ENCODE results near the gene SWI5. TPM values are rescaled to one million over a fixed set of nuclear protein-coding genes. Genes with fewer than 3 reads are reported as not detected.

SWI5 gene
- total RNA-seq, 1 experiment from 2014 or later, result 22.4 TPM

DNA sequence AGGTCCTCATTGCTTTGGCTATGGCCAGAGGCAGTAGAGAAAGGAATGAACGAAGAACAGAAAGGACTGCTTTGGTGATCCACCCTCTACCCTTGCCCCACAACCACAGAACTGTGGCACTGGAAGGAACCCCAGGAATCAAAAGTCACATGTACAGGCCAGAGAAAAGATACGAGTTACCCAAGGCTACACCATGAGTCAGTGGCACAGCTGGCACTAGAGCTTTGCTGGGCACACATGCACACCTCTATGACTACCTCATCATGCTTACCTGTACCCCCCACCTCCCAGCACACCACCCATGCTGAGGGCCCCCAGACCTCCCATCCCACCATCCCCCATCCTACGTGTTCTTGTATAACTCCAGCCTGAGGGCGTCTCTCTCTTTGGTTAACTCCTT lies 13.4 kb upstream of the SWI5 start:
- ChIA-PET POLR2A (no interaction called here), CTCF (no interaction called here), RAD21 (ENCODE audit: low non-redundant PET in 1 of 2, low total read pairs in 2 of 2, uncharacterized antibody in 2 of 2, unreplicated experiment in 2 of 2) (no interaction called here)
- no peaks in the 10 kb centered on the region for H4K20me1 ChIP-seq (ENCODE audit: insufficient read depth)
- no peak overlapping the region for H3K9ac ChIP-seq (ENCODE audit: low read length)
- H3K79me2 ChIP-seq (ENCODE audit: insufficient read depth, low read length), result no peaks in the 10 kb centered on the region
- no peak overlapping the region for H3K4me3 ChIP-seq (replicated peaks in 1 of 2; ENCODE audit: low read depth in 1 of 2, low read length in 2 of 2)
- H3K4me1 ChIP-seq (ENCODE audit: control insufficient read depth in 1 of 2, insufficient read depth in 2 of 2, low read length in 2 of 2), result no peaks in the 10 kb centered on the region
- no TSS peak for BruUV-seq (replicated peaks)
- TF ChIP-seq, protein P1, sequence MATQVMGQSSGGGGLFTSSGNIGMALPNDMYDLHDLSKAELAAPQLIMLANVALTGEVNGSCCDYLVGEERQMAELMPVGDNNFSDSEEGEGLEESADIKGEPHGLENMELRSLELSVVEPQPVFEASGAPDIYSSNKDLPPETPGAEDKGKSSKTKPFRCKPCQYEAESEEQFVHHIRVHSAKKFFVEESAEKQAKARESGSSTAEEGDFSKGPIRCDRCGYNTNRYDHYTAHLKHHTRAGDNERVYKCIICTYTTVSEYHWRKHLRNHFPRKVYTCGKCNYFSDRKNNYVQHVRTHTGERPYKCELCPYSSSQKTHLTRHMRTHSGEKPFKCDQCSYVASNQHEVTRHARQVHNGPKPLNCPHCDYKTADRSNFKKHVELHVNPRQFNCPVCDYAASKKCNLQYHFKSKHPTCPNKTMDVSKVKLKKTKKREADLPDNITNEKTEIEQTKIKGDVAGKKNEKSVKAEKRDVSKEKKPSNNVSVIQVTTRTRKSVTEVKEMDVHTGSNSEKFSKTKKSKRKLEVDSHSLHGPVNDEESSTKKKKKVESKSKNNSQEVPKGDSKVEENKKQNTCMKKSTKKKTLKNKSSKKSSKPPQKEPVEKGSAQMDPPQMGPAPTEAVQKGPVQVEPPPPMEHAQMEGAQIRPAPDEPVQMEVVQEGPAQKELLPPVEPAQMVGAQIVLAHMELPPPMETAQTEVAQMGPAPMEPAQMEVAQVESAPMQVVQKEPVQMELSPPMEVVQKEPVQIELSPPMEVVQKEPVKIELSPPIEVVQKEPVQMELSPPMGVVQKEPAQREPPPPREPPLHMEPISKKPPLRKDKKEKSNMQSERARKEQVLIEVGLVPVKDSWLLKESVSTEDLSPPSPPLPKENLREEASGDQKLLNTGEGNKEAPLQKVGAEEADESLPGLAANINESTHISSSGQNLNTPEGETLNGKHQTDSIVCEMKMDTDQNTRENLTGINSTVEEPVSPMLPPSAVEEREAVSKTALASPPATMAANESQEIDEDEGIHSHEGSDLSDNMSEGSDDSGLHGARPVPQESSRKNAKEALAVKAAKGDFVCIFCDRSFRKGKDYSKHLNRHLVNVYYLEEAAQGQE (IDR thresholded peaks at IDR 0.05; ENCODE audit: low read depth), result no peak
- TF ChIP-seq CBX3 (IDR thresholded peaks at IDR 0.05; ENCODE audit: low read depth) (no peak), POLR2AphosphoS5 (IDR thresholded peaks at IDR 0.05; ENCODE audit: low read depth, low read length) (no peak), CEBPB (IDR thresholded peaks at IDR 0.05; ENCODE audit: low read depth) (no peak), SIN3A (IDR thresholded peaks at IDR 0.05; ENCODE audit: low read depth) (no peak), EGR1 (IDR thresholded peaks at IDR 0.05; ENCODE audit: low read depth) (no peak), ZFX (IDR thresholded peaks at IDR 0.05) (no peak), RAD21 (IDR thresholded peaks at IDR 0.05; ENCODE audit: low read depth) (no peak), YY1 (IDR thresholded peaks at IDR 0.05; ENCODE audit: extremely low read depth, insufficient replicate concordance, low read depth, low read length) (no peak), ELF1 (IDR thresholded peaks at IDR 0.05; ENCODE audit: borderline replicate concordance, low read depth) (no peak), EZH2phosphoT487 (IDR thresholded peaks at IDR 0.05; ENCODE audit: borderline replicate concordance) (no peak), POLR2A (IDR thresholded peaks at IDR 0.05; ENCODE audit: borderline replicate concordance, extremely low read depth, insufficient read depth, insufficient read length) (no peak)
- TF ChIP-seq, protein P2, sequence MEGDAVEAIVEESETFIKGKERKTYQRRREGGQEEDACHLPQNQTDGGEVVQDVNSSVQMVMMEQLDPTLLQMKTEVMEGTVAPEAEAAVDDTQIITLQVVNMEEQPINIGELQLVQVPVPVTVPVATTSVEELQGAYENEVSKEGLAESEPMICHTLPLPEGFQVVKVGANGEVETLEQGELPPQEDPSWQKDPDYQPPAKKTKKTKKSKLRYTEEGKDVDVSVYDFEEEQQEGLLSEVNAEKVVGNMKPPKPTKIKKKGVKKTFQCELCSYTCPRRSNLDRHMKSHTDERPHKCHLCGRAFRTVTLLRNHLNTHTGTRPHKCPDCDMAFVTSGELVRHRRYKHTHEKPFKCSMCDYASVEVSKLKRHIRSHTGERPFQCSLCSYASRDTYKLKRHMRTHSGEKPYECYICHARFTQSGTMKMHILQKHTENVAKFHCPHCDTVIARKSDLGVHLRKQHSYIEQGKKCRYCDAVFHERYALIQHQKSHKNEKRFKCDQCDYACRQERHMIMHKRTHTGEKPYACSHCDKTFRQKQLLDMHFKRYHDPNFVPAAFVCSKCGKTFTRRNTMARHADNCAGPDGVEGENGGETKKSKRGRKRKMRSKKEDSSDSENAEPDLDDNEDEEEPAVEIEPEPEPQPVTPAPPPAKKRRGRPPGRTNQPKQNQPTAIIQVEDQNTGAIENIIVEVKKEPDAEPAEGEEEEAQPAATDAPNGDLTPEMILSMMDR (IDR thresholded peaks at IDR 0.05 in 2 of 3, conservative IDR thresholded peaks at IDR 0.05 in 1 of 3; ENCODE audit: borderline replicate concordance in 1 of 3, insufficient read depth in 1 of 3, low read depth in 2 of 3, low read length in 2 of 3), result no peak
- TF ChIP-seq, protein P3, sequence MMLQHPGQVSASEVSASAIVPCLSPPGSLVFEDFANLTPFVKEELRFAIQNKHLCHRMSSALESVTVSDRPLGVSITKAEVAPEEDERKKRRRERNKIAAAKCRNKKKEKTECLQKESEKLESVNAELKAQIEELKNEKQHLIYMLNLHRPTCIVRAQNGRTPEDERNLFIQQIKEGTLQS (IDR thresholded peaks at IDR 0.05), result no peak
- no peak overlapping the region for H2AFZ ChIP-seq (ENCODE audit: low read depth, low read length, poor library complexity, severe bottlenecking)
- no peaks in the 10 kb centered on the region for H3K9me2 ChIP-seq (ENCODE audit: insufficient read depth)
- H3K36me3 ChIP-seq (ENCODE audit: control insufficient read depth in 1 of 2, insufficient read depth in 2 of 2, low read length in 2 of 2), result peaks cover 4 to 21% of the 10 kb centered on the region in 2 experiments; a peak in 2 of 4 replicates
- H3K9me3 ChIP-seq (ENCODE audit: control insufficient read depth in 1 of 2, insufficient read depth in 1 of 2, low read depth in 1 of 2, low read length in 2 of 2), result no peaks in the 10 kb centered on the region
- intact Hi-C loops (cut with micrococcal nuclease), result no loop called here
- H3K4me2 ChIP-seq (ENCODE audit: low read length), result no peak overlapping the region
- ATAC-seq, result no peak
- no peak overlapping the region for H3K27ac ChIP-seq (ENCODE audit: low read depth, low read length)
- DNase-seq (ENCODE audit: low read depth, low spot score), result no peak
- no peaks in the 10 kb centered on the region for H3K27me3 ChIP-seq (ENCODE audit: insufficient read depth, low read length)

Measured in HCT116 (cell line).